H9 (cell line): ENCODE data around the gene INPP4A. TPM values are rescaled to one million over a fixed set of nuclear protein-coding genes. Genes with fewer than 3 reads are reported as not detected.

Experiments used
- DNase-seq: peaks from one replicate; pipeline ENCODE4 v3.0.0-alpha.2; 2017
- H2AFZ ChIP-seq: one replicate; pipeline ENCODE4 v1.6.1; 2013; ENCODE audit warnings: mild to moderate bottlenecking, low read length, control low read depth, moderate library complexity
- H2AK5ac ChIP-seq: 2 replicates; pipeline ENCODE4 v1.6.1; 2013; ENCODE audit warnings: low read length, control low read depth, mixed read lengths; ENCODE audit not compliant: insufficient read length
- H2BK120ac ChIP-seq: one replicate; pipeline ENCODE4 v1.6.1; 2013; ENCODE audit warnings: low read depth, mild to moderate bottlenecking, low read length, control low read depth, inconsistent platforms; ENCODE audit not compliant: poor library complexity, severe bottlenecking
- H2BK12ac ChIP-seq: 2 replicates; pipeline ENCODE4 v1.6.1; 2013; ENCODE audit warnings: low read length, control low read depth, mixed read lengths, low read depth; ENCODE audit not compliant: insufficient read length
- H2BK15ac ChIP-seq: 2 replicates; pipeline ENCODE4 v1.6.1; 2013; ENCODE audit warnings: low read depth, low read length, control low read depth
- H2BK20ac ChIP-seq: one replicate; pipeline ENCODE4 v1.6.1; 2013; ENCODE audit warnings: low read depth, mild to moderate bottlenecking, low read length, control low read depth, inconsistent platforms; ENCODE audit not compliant: poor library complexity, severe bottlenecking
- H2BK5ac ChIP-seq: 2 replicates; pipeline ENCODE4 v1.6.1; 2013; ENCODE audit warnings: low read length, control low read depth, mixed read lengths; ENCODE audit not compliant: insufficient read length
- H3K14ac ChIP-seq: 2 replicates; pipeline ENCODE4 v1.6.1; 2013; ENCODE audit warnings: low read length, control low read depth; ENCODE audit not compliant: insufficient read depth
- H3K18ac ChIP-seq: 2 replicates; pipeline ENCODE4 v1.6.1; 2013; ENCODE audit warnings: low read depth, mild to moderate bottlenecking, mixed read lengths, low read length, control low read depth; ENCODE audit not compliant: insufficient read length
- H3K23ac ChIP-seq: 2 replicates; pipeline ENCODE4 v1.6.1; 2013; ENCODE audit warnings: low read length, control low read depth, mixed read lengths, low read depth; ENCODE audit not compliant: insufficient read length
- H3K23me2 ChIP-seq: 2 replicates; pipeline ENCODE4 v1.6.1; 2013; ENCODE audit warnings: low read depth, mild to moderate bottlenecking, mixed read lengths, low read length, control low read depth; ENCODE audit not compliant: insufficient read length, poor library complexity, severe bottlenecking
- H3K27ac ChIP-seq: 2 replicates; pipeline ENCODE4 v1.5.1; 2013; ENCODE audit warnings: low read length, control low read depth, mixed read lengths, low read depth; ENCODE audit not compliant: insufficient read length
- H3K27me3 ChIP-seq: 2 replicates; pipeline ENCODE4 v1.6.1; 2013; ENCODE audit warnings: low read length, control low read depth, inconsistent platforms; ENCODE audit not compliant: insufficient read depth
- H3K4ac ChIP-seq: 2 replicates; pipeline ENCODE4 v1.6.1; 2013; ENCODE audit warnings: low read depth, mild to moderate bottlenecking, control low read depth, inconsistent platforms, low read length, moderate library complexity
- H3K4me1 ChIP-seq: 2 replicates; pipeline ENCODE4 v1.6.1; 2013; ENCODE audit warnings: low read length, control low read depth, inconsistent platforms; ENCODE audit not compliant: insufficient read depth
- H3K4me2 ChIP-seq: 2 replicates; pipeline ENCODE4 v1.6.1; 2013; ENCODE audit warnings: low read length, control low read depth, mixed read lengths; ENCODE audit not compliant: insufficient read length, insufficient read depth
- H3K56ac ChIP-seq: 2 replicates; pipeline ENCODE4 v1.6.1; 2013; ENCODE audit warnings: low read depth, mild to moderate bottlenecking, mixed read lengths, low read length, control low read depth; ENCODE audit not compliant: insufficient read length
- H3K79me1 ChIP-seq: 2 replicates; pipeline ENCODE4 v1.6.1; 2013; ENCODE audit warnings: low read depth, mild to moderate bottlenecking, moderate library complexity, low read length, control low read depth, inconsistent platforms; ENCODE audit not compliant: insufficient read depth, poor library complexity, severe bottlenecking
- H3K79me2 ChIP-seq: 2 replicates; pipeline ENCODE4 v1.6.1; 2013; ENCODE audit warnings: low read length, control low read depth, inconsistent platforms; ENCODE audit not compliant: insufficient read depth
- H3K9ac ChIP-seq: 2 replicates; pipeline ENCODE4 v1.6.1; 2013; ENCODE audit warnings: low read length, control low read depth, mixed read lengths; ENCODE audit not compliant: insufficient read length; ENCODE audit errors: extremely low read depth
- H3K9me3 ChIP-seq: one replicate; pipeline ENCODE4 v1.6.1; 2013; ENCODE audit warnings: low read depth, low read length, inconsistent platforms; ENCODE audit not compliant: control insufficient read depth
- H3T11ph ChIP-seq: one replicate; pipeline ENCODE4 v1.6.1; 2013; ENCODE audit warnings: mild to moderate bottlenecking, low read length, control low read depth, inconsistent platforms
- H4K20me1 ChIP-seq: one replicate; pipeline ENCODE4 v1.6.1; 2013; ENCODE audit not compliant: control insufficient read depth, insufficient read length, insufficient read depth
- H4K5ac ChIP-seq: 2 replicates; pipeline ENCODE4 v1.6.1; 2013; ENCODE audit warnings: low read depth, mild to moderate bottlenecking, mixed read lengths, low read length, control low read depth; ENCODE audit not compliant: insufficient read length
- H4K8ac ChIP-seq: replicated peaks from 2 replicates; pipeline ENCODE4 v1.6.1; 2013; ENCODE audit warnings: low read length, control low read depth, mixed read lengths, low read depth; ENCODE audit not compliant: insufficient read length
- H4K91ac ChIP-seq: 2 replicates; pipeline ENCODE4 v1.6.1; 2013; ENCODE audit warnings: low read depth, mild to moderate bottlenecking, moderate library complexity, mixed read lengths, low read length, control low read depth; ENCODE audit not compliant: insufficient read length
- H3K27ac Mint-ChIP-seq, 3 experiments: 2 replicates in 2 of 3; 3 replicates in 1 of 3; pipeline ENCODE4 v1.8.0; 2020 to 2021; ENCODE audit warnings: mixed read lengths in 3 of 3, mild to moderate bottlenecking in 1 of 3, moderate library complexity in 1 of 3
- H3K27me3 Mint-ChIP-seq: 2 replicates; pipeline ENCODE4 v1.8.0; 2021; ENCODE audit warnings: low read depth, mild to moderate bottlenecking, moderate library complexity, mixed read lengths
- H3K36me3 Mint-ChIP-seq, 3 experiments: 2 replicates in 2 of 3; 3 replicates in 1 of 3; pipeline ENCODE4 v1.8.0; 2020 to 2021; ENCODE audit warnings: low read depth in 3 of 3, mixed read lengths in 3 of 3; ENCODE audit not compliant: insufficient read depth in 1 of 3
- H3K4me1 Mint-ChIP-seq, 2 experiments: 2 replicates each; pipeline ENCODE4 v1.8.0; 2020; ENCODE audit warnings: mixed read lengths in 2 of 2
- H3K4me3 Mint-ChIP-seq, 2 experiments: 2 replicates in 1 of 2; 3 replicates in 1 of 2; pipeline ENCODE4 v1.8.0; 2020 to 2021; ENCODE audit warnings: mild to moderate bottlenecking in 2 of 2, mixed read lengths in 2 of 2, moderate library complexity in 1 of 2
- H3K9me3 Mint-ChIP-seq, 2 experiments: 2 replicates in 1 of 2; 3 replicates in 1 of 2; pipeline ENCODE4 v1.8.0; 2020; ENCODE audit warnings: mild to moderate bottlenecking in 2 of 2, mixed read lengths in 2 of 2, moderate library complexity in 1 of 2
- WGBS: extraction: QIAGEN DNeasy Blood & Tissue Kit; methylation state at CpG from one replicate; pipeline ENCODE4 v1.1.7; 2013; ENCODE audit warnings: missing lambda C conversion rate, low lambda C conversion rate, mixed read lengths; ENCODE audit not compliant: insufficient read length; ENCODE audit errors: extremely low coverage; 5-methylcytosine and 5-hydroxymethylcytosine counted together
- total RNA-seq: library from RNA; stranded (reverse); gene quantifications from 2 replicates; pipeline ENCODE4 v1.2.1, GENCODE V29; 2021
- TF ChIP-seq, protein P1 (sequence below): fragments of 200-600 bp; sonication (generic); conservative IDR thresholded peaks from 3 replicates; pipeline ENCODE4 v1.8.0; 2021; ENCODE audit warnings: antibody characterized with exemption, mild to moderate bottlenecking

The INPP4A gene
- total RNA-seq, 1 experiment from 2014 or later, result 55.2 TPM

DNA sequence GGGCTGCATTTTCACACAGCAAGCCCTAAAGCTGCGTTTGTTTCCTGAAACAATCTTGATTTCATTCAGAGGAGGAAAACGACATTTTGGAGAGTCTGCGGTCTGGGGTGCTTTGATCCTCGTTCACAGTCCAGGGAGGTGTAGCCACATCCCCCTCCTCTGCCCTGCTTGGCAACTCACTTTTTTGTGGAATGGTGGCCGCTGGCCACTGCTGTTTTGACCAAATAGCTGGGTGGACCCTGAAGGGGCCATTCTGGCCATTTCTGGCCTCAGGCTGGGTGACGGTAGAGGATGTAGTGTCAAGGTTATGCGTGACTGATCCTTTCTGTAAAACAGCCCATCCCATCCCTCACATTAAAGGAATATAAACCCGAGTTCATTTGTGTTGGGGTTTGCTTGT is 62.2 kb downstream of the INPP4A start:
- Histone ChIP-seq H2BK20ac (no peak overlapping the region), H4K8ac (no peak overlapping the region), H2AK5ac (no peak overlapping the region), H3K4me1 (no peaks in the 10 kb centered on the region), H3K23ac (no peak overlapping the region), H2BK5ac (no peak overlapping the region), H2BK120ac (no peak overlapping the region), H3K23me2 (no peaks in the 10 kb centered on the region), H2AFZ (no peak overlapping the region), H2BK15ac (no peak overlapping the region), H3K18ac (no peak overlapping the region), H3K9ac (no peak overlapping the region), H3K9me3 (no peaks in the 10 kb centered on the region), H3K79me2 (no peaks in the 10 kb centered on the region; the same call in 1 of the 2 replicates), H3K14ac (no peak overlapping the region; the same call in 1 of the 2 replicates), H3K27ac (no peak overlapping the region), H2BK12ac (no peak overlapping the region), H3K56ac (no peak overlapping the region), H3K79me1 (no peaks in the 10 kb centered on the region), H3K4ac (no peak overlapping the region), H4K20me1 (no peaks in the 10 kb centered on the region), H4K91ac (no peak overlapping the region), H3T11ph (no peak overlapping the region), H3K4me2 (no peak overlapping the region), H4K5ac (no peak overlapping the region), H3K27me3 (no peaks in the 10 kb centered on the region)
- no peak for DNase-seq
- Mint-ChIP-seq H3K4me3 (no peak overlapping the region), H3K27me3 (no peaks in the 10 kb centered on the region), H3K9me3 (no peaks in the 10 kb centered on the region), H3K27ac (peak overlapping the region in 2 of 3 experiments; percentile 8 to 24; a peak in 2 of 7 replicates), H3K4me1 (peaks cover 34 to 45% of the 10 kb centered on the region in 2 experiments), H3K36me3 (peaks cover 14 to 20% (median 14%) of the 10 kb centered on the region in 3 experiments)
- TF ChIP-seq, protein P1, sequence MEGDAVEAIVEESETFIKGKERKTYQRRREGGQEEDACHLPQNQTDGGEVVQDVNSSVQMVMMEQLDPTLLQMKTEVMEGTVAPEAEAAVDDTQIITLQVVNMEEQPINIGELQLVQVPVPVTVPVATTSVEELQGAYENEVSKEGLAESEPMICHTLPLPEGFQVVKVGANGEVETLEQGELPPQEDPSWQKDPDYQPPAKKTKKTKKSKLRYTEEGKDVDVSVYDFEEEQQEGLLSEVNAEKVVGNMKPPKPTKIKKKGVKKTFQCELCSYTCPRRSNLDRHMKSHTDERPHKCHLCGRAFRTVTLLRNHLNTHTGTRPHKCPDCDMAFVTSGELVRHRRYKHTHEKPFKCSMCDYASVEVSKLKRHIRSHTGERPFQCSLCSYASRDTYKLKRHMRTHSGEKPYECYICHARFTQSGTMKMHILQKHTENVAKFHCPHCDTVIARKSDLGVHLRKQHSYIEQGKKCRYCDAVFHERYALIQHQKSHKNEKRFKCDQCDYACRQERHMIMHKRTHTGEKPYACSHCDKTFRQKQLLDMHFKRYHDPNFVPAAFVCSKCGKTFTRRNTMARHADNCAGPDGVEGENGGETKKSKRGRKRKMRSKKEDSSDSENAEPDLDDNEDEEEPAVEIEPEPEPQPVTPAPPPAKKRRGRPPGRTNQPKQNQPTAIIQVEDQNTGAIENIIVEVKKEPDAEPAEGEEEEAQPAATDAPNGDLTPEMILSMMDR, result no peak
- WGBS, result no CpG with 5 or more reads among the region's 8 CpGs
